ENCODE results near the gene ANOS1. TPM values are rescaled to one million over a fixed set of nuclear protein-coding genes. Genes with fewer than 3 reads are reported as not detected.
"Not testable (repeated sequence)": the region's sequence is repeated elsewhere in the genome, so short reads cannot be mapped to it uniquely, and the experiment has no call there.

ANOS1 gene
- total and polyA plus RNA-seq, 8 donors = 27.1 to 85.9 (median 42.2) TPM

DNA sequence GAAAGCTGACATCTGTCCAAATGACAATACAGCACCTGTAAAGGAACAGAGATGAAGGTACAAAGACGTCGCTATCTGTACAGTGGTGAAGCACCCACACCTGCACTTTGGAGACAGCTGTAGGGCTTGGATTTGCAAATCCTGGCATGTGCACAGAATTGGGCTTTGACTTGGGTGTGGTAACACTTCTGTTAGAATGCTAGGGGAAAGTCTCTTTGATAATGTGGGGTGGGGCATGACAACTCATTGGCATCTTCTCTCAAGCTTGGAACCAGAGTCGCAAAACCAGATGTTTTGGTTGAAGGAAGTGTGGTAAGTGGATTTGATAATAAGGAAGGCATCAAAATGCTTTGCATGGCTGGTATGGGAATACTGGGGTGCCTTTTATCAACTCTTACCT lies 211.8 kb downstream of the ANOS1 start:
- intact Hi-C loops (cut with DNase I) = no loop called here
- TF ChIP-seq, protein P1, sequence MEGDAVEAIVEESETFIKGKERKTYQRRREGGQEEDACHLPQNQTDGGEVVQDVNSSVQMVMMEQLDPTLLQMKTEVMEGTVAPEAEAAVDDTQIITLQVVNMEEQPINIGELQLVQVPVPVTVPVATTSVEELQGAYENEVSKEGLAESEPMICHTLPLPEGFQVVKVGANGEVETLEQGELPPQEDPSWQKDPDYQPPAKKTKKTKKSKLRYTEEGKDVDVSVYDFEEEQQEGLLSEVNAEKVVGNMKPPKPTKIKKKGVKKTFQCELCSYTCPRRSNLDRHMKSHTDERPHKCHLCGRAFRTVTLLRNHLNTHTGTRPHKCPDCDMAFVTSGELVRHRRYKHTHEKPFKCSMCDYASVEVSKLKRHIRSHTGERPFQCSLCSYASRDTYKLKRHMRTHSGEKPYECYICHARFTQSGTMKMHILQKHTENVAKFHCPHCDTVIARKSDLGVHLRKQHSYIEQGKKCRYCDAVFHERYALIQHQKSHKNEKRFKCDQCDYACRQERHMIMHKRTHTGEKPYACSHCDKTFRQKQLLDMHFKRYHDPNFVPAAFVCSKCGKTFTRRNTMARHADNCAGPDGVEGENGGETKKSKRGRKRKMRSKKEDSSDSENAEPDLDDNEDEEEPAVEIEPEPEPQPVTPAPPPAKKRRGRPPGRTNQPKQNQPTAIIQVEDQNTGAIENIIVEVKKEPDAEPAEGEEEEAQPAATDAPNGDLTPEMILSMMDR (IDR thresholded peaks at IDR 0.05) = no peak
- ATAC-seq (no peak), DNase-seq (no peak)
- no peaks in the 10 kb centered on the region for H3K36me3 ChIP-seq
- no peaks in the 10 kb centered on the region for H3K4me1 ChIP-seq
- H3K4me3 ChIP-seq = no peak overlapping the region
- no peaks in the 10 kb centered on the region for H3K27me3 ChIP-seq
- H3K9me3 ChIP-seq = no peaks in the 10 kb centered on the region
- H3K27ac ChIP-seq = no peak overlapping the region

DNA sequence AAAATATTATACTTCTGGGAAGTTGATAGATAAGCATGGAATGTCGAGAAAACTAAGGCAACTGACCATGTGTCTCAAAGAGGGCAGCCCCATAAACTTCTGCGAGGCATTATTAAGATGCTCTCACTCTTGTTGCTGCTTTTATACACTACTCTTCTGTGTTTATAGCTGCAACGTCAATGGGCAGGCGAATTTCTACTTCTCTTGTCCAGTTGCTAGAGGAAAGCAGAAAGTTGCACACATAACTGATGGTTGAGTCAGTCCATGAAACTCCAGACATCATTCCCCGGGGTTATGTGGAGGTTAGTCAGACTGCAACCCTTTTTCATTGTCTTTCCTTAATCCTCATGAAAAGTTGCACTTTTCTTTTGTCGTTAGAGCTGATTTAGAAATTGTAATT lies 227.5 kb downstream of the ANOS1 start:
- H3K4me3 ChIP-seq = no peak overlapping the region
- no peaks in the 10 kb centered on the region for H3K36me3 ChIP-seq
- ATAC-seq (no peak), DNase-seq (no peak)
- intact Hi-C loops (cut with DNase I) = no loop called here
- H3K27me3 ChIP-seq = no peaks in the 10 kb centered on the region
- no peaks in the 10 kb centered on the region for H3K4me1 ChIP-seq
- H3K27ac ChIP-seq = no peak overlapping the region
- H3K9me3 ChIP-seq = no peaks in the 10 kb centered on the region
- TF ChIP-seq, protein P1 (IDR thresholded peaks at IDR 0.05) = no peak

DNA sequence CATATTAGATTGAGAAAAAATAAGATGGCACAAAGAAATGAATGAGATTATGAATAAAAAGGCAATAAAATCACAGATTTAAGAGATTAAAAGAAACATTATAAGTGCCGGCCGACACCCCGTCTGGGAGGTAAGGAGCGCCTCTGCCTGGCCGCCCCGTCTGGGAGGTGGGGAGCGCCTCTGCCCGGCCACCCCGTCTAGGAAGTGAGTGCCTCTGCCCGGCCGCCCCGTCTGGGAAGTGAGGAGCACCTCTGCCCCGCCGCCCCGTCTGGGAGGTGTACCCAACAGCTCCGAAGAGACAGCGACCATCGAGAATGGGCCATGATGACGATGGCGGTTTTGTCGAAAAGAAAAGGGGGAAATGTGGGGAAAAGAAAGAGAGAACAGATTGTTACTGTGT lies 229.8 kb downstream of the ANOS1 start:
- DNase-seq; intact Hi-C loops (cut with DNase I); H3K27ac ChIP-seq; H3K9me3 ChIP-seq; H3K4me3 ChIP-seq; H3K27me3 ChIP-seq; H3K4me1 ChIP-seq; H3K36me3 ChIP-seq; ATAC-seq: not testable (repeated sequence)

DNA sequence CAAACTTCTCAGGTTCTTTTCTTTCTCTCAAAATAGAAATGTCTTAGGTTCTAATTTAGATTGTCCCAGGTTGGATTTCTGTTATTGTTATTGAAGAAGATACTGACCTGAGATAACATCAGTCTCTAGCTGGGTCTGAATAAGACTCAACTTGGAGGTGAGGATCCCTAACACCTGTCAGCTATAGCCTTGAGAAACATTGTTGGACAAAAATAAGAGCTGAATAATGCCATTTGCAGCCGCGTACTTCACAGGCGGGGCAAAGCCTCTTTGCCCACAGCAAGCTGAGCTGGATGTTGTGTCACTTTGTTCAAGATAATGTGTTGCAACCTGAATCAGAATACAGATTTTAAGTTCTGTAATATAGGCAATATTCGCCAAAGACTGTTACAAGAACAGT lies 231.7 kb downstream of the ANOS1 start:
- no peaks in the 10 kb centered on the region for H3K36me3 ChIP-seq
- H3K4me3 ChIP-seq = no peak overlapping the region
- intact Hi-C loops (cut with DNase I) = no loop called here
- TF ChIP-seq, protein P1 (IDR thresholded peaks at IDR 0.05) = no peak
- H3K9me3 ChIP-seq = no peaks in the 10 kb centered on the region
- no peaks in the 10 kb centered on the region for H3K27me3 ChIP-seq
- no peaks in the 10 kb centered on the region for H3K4me1 ChIP-seq
- DNase-seq (no peak), ATAC-seq (no peak)
- no peak overlapping the region for H3K27ac ChIP-seq

DNA sequence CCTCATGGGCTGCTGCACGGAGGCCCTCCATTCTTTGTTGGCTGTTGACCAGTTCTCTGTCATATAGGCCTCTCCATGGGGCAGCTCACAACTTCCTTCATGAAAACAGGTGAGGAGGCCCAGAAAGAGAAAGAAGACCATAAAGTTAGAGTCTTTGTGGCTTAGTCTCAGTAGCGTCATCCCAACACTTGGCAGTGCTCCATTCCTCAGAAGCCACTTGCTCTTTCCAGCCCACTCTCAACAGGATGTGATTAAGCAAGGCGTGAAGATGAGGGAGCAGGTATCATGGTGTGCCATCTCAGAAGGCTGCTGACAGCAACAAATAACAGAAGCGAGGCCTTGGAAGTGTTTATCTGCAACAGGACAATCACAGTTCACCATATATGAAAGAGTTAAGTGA lies 236.9 kb downstream of the ANOS1 start:
- H3K9me3 ChIP-seq; H3K27me3 ChIP-seq; H3K27ac ChIP-seq; H3K4me1 ChIP-seq; ATAC-seq; DNase-seq; intact Hi-C loops (cut with DNase I); H3K4me3 ChIP-seq; H3K36me3 ChIP-seq: not testable (repeated sequence)

DNA sequence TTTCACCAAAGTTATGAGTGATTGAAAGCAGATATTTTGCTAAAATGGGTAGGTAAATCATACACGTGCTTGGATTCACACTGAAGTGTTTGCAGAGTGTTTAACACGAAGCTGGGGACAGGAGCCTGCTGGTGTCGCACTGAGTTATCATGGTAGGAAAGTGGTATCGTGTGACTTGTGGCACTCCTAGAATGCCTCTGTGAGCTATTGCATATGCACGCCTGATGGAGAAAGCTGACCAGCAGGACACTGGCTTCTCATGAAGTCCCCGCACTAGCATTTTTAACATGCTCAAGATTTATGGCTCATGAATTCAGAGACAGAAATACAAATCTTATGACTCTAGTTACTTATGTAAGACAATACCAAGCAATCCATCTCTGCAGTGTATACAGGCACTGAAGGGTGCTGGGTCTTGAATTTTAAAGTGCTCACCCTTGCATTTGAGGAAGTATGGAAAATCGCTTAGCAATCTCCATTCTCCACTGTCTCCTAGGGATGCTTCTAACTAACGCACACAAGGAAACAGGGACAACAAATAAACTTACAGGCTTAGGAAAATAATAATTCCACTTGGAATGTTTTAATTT lies 247.5 kb downstream of the ANOS1 start:
- no peaks in the 10 kb centered on the region for H3K36me3 ChIP-seq
- intact Hi-C loops (cut with DNase I) = no loop called here
- no peaks in the 10 kb centered on the region for H3K27me3 ChIP-seq

More for the DNA sequence above, 247.5 kb downstream of the ANOS1 start:
- no peak overlapping the region for H3K27ac ChIP-seq
- H3K4me1 ChIP-seq = no peaks in the 10 kb centered on the region
- TF ChIP-seq, protein P1 (IDR thresholded peaks at IDR 0.05) = no peak
- H3K4me3 ChIP-seq = no peak overlapping the region
- H3K9me3 ChIP-seq = no peaks in the 10 kb centered on the region
- DNase-seq (no peak), ATAC-seq (no peak)

Other genes starting within 250 kb of the ANOS1 start
- not detected for gene FAM9A, start 69.2 kb upstream of the ANOS1 start, total RNA-seq
- gene FAM9A, start 69.2 kb upstream of the ANOS1 start, polyA plus RNA-seq (ENCODE audit: insufficient read length in 6 of 6) = under 1 TPM in 5 of 6 donors, not detected in 1; 0.08 to 0.43 (median 0.24) TPM

All from left lung (tissue), 10 donors.